Stimulated activated naive B cell treated with anti-CD40 and anti-IgM and Interleukin-4, amounts not matched to agents 10 μg/mL and 1 μg/mL and 100 μg/mL, for 72 hours (primary cell): Measurements from ENCODE around the gene NBR1.
"Not testable (repeated sequence)": the region's sequence is repeated elsewhere in the genome, so short reads cannot be mapped to it uniquely, and the experiment has no call there.

Experiments used
- ATAC-seq, 2 donors: fragments of 150-1000 bp; cut with Tn5 transposase; replicated peaks; 2 replicates each; pipeline ENCODE4 v1.10.0; 2021; ENCODE audit warnings: moderate library complexity in 1 of 2
- DNase-seq: peaks from one replicate; pipeline ENCODE4 v3.0.0; 2021
- H3K27ac Mint-ChIP-seq: one replicate; pipeline ENCODE4 v1.8.0; 2022; ENCODE audit warnings: mild to moderate bottlenecking, mixed read lengths
- H3K27me3 Mint-ChIP-seq, 2 donors: one replicate each; pipeline ENCODE4 v1.8.0; 2022; ENCODE audit warnings: mixed read lengths in 2 of 2
- H3K36me3 Mint-ChIP-seq, 2 donors: one replicate each; pipeline ENCODE4 v1.8.0; 2022; ENCODE audit warnings: mixed read lengths in 2 of 2, mild to moderate bottlenecking in 1 of 2
- H3K4me1 Mint-ChIP-seq, 2 donors: one replicate each; pipeline ENCODE4 v1.8.0; 2022; ENCODE audit warnings: mixed read lengths in 2 of 2, mild to moderate bottlenecking in 1 of 2
- H3K4me3 Mint-ChIP-seq, 2 donors: one replicate each; pipeline ENCODE4 v1.8.0; 2022; ENCODE audit warnings: mild to moderate bottlenecking in 2 of 2, mixed read lengths in 2 of 2, moderate library complexity in 1 of 2
- H3K9me3 Mint-ChIP-seq, 2 donors: one replicate each; pipeline ENCODE4 v1.8.0; 2022; ENCODE audit warnings: mixed read lengths in 2 of 2, mild to moderate bottlenecking in 1 of 2

Gene NBR1

GRCh38 chr17:43232021-43232699 lies 61.1 kb downstream of the NBR1 start:
- DNase-seq, H3K36me3 Mint-ChIP-seq, H3K27me3 Mint-ChIP-seq, H3K9me3 Mint-ChIP-seq, H3K4me1 Mint-ChIP-seq, H3K27ac Mint-ChIP-seq, ATAC-seq: not testable (repeated sequence)
- peak overlapping the region; percentile 33 to 65 for H3K4me3 Mint-ChIP-seq

GRCh38 chr17:43233263-43233662 lies 62.2 kb downstream of the NBR1 start:
- ATAC-seq = not testable (repeated sequence)

GRCh38 chr17:43233877-43234276 lies 62.9 kb downstream of the NBR1 start, which contains the start of gene RNU2-1:
Gene RNU2-1, minus strand, starts transcription at chr17:43233977.
- not testable (repeated sequence) for H3K27ac Mint-ChIP-seq, H3K4me1 Mint-ChIP-seq, H3K27me3 Mint-ChIP-seq, DNase-seq, ATAC-seq, H3K9me3 Mint-ChIP-seq, H3K36me3 Mint-ChIP-seq
- peak within 1 kb of the TSS in 1 of 2 donors; percentile 48 for H3K4me3 Mint-ChIP-seq

More at GRCh38 chr17:43233263-43233662, 62.2 kb downstream of the NBR1 start:
- DNase-seq, H3K9me3 Mint-ChIP-seq, H3K36me3 Mint-ChIP-seq, H3K27ac Mint-ChIP-seq, H3K4me1 Mint-ChIP-seq, H3K27me3 Mint-ChIP-seq: not testable (repeated sequence)
- peak overlapping the region in 1 of 2 donors; percentile 48 for H3K4me3 Mint-ChIP-seq

GRCh38 chr17:43239597-43239996 lies 68.6 kb downstream of the NBR1 start:
- H3K27ac Mint-ChIP-seq = peak overlapping the region; percentile 74
- H3K36me3 Mint-ChIP-seq = not testable (repeated sequence)
- peak overlapping the region in 1 of 2 donors; percentile 54 for H3K4me3 Mint-ChIP-seq

GRCh38 chr17:43240596-43241352 lies 69.8 kb downstream of the NBR1 start:
- H3K9me3 Mint-ChIP-seq, H3K4me3 Mint-ChIP-seq, H3K36me3 Mint-ChIP-seq, H3K4me1 Mint-ChIP-seq, DNase-seq, H3K27me3 Mint-ChIP-seq, H3K27ac Mint-ChIP-seq: not testable (repeated sequence)
- peak; percentile 63 to 72 for ATAC-seq

More at GRCh38 chr17:43239597-43239996, 68.6 kb downstream of the NBR1 start:
- H3K4me1 Mint-ChIP-seq, H3K9me3 Mint-ChIP-seq, H3K27me3 Mint-ChIP-seq, DNase-seq: not testable (repeated sequence)
- peak; percentile 64 to 76 for ATAC-seq

GRCh38 chr17:43246456-43246855 lies 75.4 kb downstream of the NBR1 start:
- not testable (repeated sequence) for H3K36me3 Mint-ChIP-seq, H3K9me3 Mint-ChIP-seq, H3K4me3 Mint-ChIP-seq, H3K27ac Mint-ChIP-seq, H3K27me3 Mint-ChIP-seq, H3K4me1 Mint-ChIP-seq
- DNase-seq (peak; percentile 89), ATAC-seq (peak; percentile 50 to 62)
